GM19468 (cell line): ENCODE data around the gene AKAP3.

Source experiments
- ATAC-seq: cut with Tn5 transposase; IDR thresholded peaks from one replicate; pipeline ENCODE4 v1.9.1; 2021; ENCODE audit warnings: mild to moderate bottlenecking, moderate library complexity, moderate number of reproducible peaks; ENCODE audit not compliant: unreplicated experiment; ENCODE audit errors: extremely low read depth

Gene AKAP3

DNA sequence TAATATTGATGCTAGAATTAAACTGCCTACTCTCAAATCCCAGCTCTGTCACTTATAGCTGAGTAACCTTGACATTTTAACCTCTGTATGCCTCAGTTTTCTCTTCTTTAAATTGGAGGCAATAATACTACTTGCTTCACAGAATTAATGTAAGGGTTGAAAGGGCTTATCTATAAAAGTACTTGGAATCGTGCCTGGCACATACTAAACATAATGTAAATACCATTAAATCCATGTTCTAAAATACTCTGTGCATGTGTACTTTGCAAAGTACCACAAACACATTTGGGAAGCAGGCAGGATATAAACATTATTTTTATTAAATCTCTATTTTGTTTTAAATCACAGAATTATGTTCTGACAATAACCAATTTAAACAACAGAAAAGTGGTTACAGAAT is 44.9 kb downstream of the AKAP3 start:
- ATAC-seq, result no peak

DNA sequence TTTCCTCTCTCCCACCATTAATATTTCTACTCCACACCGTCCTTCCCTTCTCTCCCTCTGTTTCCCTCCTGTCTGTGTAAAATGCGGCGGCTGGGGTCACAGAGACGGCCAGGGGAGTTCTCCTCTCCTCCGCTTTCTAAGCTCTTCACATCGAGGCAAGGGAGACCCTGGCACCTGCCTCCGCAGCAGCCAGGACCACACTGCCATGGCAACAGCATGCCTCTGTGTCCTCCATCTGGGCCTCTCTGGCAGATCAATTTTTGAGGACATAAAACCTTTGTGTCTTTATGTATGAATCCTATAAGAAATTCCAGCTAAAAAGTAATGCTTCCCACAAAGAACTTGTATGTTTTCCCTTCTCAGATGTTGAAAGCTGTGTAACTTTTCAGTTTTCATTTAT is 45.4 kb downstream of the AKAP3 start:
- ATAC-seq, result no peak

DNA sequence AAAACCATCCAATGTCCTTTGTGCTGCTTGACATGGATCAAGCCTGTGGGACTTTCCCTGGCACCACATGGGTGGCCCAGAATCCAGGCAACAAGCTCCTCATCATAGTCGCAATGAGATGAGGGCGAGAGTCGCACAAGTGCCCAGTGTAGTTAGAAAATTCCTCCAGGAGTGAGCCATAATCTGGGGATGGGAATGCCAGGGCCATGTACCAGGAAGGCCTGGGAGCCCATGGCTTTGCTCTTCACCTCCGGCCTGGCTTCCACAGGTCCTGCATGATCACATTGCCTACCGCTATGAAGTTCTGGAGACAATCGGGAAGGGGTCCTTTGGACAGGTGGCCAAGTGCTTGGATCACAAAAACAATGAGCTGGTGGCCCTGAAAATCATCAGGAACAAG is 53.0 kb downstream of the AKAP3 start:
- no peak for ATAC-seq

GRCh38 chr12:4591180-4591687 is 57.6 kb downstream of the AKAP3 start:
- ATAC-seq, result no peak

DNA sequence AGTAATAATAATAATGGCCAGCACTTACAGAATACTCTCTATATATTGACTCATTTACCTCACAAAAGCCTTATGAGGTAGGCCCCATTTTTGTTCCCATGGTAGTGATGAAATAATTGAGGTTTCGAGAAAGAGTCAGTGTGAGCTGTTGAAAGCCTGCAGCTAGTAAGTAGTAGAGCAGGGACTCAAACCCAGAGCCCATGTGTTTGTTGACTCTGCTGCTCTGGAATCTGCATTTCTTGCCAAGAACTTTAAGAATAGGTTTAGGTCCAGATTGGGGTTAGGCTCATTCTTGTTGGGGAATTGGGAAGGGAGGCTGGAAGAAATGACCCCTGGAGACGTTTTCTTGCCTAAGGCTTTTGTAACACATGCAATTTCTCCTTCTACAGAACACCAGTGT is 58.9 kb downstream of the AKAP3 start:
- no peak for ATAC-seq

DNA sequence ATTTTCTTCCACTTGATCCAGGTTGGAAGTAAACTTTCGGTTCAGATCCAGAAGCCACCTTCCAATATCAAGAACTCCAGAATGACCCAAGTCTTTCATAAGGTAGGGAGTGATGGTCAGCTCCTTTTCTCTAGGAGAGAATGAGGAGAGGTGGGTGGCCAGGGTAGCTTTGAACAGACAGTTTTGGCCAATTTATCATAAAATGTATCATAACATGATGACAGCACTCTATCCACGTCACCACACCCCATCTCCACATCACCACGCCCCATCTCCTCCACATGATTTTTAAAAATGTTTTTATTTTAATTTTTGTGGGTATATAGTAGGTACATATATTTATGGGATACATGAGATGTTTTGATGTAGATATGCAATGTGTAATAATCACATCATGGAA is 59.9 kb downstream of the AKAP3 start:
- no peak for ATAC-seq

GRCh38 chr12:4587108-4587507 is 61.7 kb downstream of the AKAP3 start:
- ATAC-seq, result no peak

GRCh38 chr12:4586500-4586899 is 62.4 kb downstream of the AKAP3 start:
- ATAC-seq, result no peak

- ATAC-seq, result no peak
Measured at GRCh38 chr12:4584896-4585295, 64.0 kb downstream of the AKAP3 start.

DNA sequence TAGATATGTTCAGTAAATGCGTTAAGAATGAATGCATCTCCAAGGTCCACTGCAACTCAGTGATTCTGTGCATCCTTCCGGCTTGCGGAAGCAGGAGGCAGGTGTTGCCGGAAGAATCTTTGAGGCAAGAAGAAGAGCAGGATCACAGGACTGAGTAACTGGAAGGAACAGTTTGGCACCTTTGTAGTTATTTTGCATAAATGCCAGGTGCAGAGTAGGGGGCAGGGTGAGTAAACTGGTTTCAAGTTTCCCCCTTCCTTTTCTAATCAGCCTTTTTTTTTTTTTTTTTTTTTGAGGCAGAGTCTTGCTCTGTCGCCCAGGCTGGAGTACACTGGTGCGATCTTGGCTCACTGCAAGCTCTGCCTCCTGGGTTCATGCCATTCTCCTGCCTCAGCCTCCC is 64.6 kb downstream of the AKAP3 start:
- no peak for ATAC-seq

GRCh38 chr12:4580281-4580688 is 68.6 kb downstream of the AKAP3 start:
- no peak for ATAC-seq

- no peak for ATAC-seq
Measured at GRCh38 chr12:4579305-4580102, 69.3 kb downstream of the AKAP3 start.

DNA sequence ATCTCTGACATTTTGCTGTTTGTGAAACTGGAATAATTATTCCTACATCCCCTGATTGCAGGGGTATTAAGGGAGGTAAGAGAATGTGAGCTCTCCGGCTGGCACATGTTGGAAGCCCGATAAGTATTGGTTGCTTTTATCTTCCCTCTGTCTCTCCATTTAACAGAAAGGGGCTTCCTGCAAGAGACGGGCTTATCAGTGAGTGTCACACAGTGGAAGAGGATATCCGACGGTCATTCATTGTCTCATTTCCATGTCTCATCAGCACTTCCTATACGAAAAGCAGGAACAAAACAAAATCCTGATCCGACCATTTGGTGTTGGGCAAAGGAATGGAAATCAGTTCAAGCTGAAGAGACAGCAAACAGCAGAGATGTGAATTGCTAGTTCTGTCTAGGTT is 76.2 kb downstream of the AKAP3 start:
- no peak for ATAC-seq

DNA sequence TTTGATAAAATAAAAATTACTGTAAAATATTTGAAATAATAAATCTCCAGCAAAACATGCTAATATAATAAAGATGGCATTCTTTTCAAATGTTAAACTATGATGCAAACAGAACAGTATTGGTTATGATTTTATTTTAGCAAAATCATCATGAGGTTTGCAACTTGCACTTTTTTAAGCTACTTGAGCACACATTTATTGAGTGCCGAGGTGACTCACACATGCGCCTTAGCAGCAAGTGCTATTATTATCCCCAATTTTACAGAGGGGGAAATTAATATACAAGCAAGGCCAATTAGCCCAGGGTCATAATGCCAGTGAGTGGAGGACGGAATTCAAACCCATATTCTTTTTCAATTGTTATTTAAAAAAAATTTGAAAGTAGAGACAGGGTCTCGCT is 79.6 kb downstream of the AKAP3 start:
- ATAC-seq, result no peak

- ATAC-seq, result peak; percentile 26
Measured at GRCh38 chr12:4567073-4567881, 81.6 kb downstream of the AKAP3 start.

DNA sequence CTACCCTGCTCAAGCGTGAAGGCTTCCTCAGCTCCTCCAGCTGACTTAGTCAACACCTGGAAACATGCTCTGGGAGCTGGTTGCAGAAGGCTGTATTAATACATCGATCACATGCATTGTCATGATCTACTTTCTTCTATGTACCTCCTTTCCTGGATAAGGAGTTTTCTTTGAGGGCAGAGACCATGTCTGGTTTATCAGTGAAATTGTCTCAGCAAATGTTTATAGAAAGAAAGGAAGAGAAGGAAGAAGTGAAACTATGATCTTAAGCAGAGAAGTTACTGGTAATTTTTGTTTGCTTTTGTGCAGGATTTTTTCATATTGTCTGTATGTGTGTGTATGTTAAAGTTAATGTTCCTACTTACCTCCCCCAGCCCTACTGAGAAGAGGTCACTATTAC is 82.4 kb downstream of the AKAP3 start:
- no peak for ATAC-seq
